ENCODE results near the gene HFE. TPM values are rescaled to one million over a fixed set of nuclear protein-coding genes. Genes with fewer than 3 reads are reported as not detected.

HFE gene
- total and polyA plus RNA-seq, 2 of the 13 experiments (the other 11 are each of a cell fraction or from before 2014, with no cell fraction given): 3.7 to 6.3 TPM

DNA sequence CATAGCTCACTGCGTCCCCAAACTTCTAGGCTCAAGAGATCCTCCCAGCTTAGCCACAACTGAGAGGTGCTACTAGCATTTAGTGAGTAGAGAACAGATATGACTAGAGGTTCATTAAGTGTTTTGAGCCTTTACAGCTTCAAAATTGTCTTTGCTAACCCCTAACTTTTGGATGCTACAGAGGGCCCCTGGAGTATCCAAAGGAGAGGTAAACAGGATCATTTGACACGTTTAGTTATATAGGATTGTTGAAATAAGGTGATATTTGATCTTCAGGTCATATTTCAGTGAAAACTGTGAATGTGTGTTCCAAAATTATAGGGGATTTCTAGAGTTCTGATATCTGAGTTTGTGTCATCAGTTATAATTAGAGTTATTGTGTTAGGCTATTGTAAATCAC lies 19.2 kb upstream of the HFE start:
- Histone ChIP-seq H3K4me3 (replicated peaks in 1 of 3; ENCODE audit: insufficient read depth in 1 of 3, low read depth in 2 of 3, low read length in 3 of 3) (no peak overlapping the region), H3K27ac (ENCODE audit: extremely low read length, insufficient read depth, low read length) (no peak overlapping the region)

More for the DNA sequence above, 19.2 kb upstream of the HFE start:
- Histone ChIP-seq H3K36me3 (replicated peaks in 1 of 2; ENCODE audit: control insufficient read depth in 1 of 2, insufficient read depth in 2 of 2, low read length in 2 of 2) (no peaks in the 10 kb centered on the region), H2AFZ (ENCODE audit: low read length) (no peak overlapping the region), H3K79me2 (ENCODE audit: insufficient read depth, low read length) (no peaks in the 10 kb centered on the region), H3K4me2 (ENCODE audit: low read depth, low read length) (no peak overlapping the region), H3K9ac (ENCODE audit: insufficient read depth, low read depth, low read length) (no peak overlapping the region), H3K9me3 (ENCODE audit: low read length) (no peaks in the 10 kb centered on the region), H4K20me1 (ENCODE audit: insufficient read depth, low read length) (no peaks in the 10 kb centered on the region), H3K27me3 (ENCODE audit: control insufficient read depth in 1 of 2, insufficient read depth in 2 of 2, low read length in 2 of 2) (no peaks in the 10 kb centered on the region), H3K4me1 (ENCODE audit: insufficient read depth, low read length) (peaks cover 33% of the 10 kb centered on the region)
- ATAC-seq (no peak), FAIRE-seq (no peak), DNase-seq (ENCODE audit: low spot score) (no peak)
- CTCF ChIA-PET (ENCODE audit: low intra/inter-chr PET ratio, low total read pairs): no interaction called here
- WGBS (ENCODE audit: low lambda C conversion rate): 18% methylated on average over 2 of the region's 2 CpGs
- intact Hi-C loops (cut with micrococcal nuclease; ENCODE audit: unreplicated experiment): loop anchor here (1.0 to 10.0 kb wide), 2 partner anchors 10 to 247 kb away; no protein-coding TSS in a partner anchor
- POLR2A ChIA-PET: interaction anchor here (1.0 to 2.7 kb wide), 2 partner anchors 20 to 24 kb away, joined by 3 to 11 read pairs; partner anchors contain the start of gene HFE
- TF ChIP-seq BORCS8-MEF2B (CRISPR knock-in tag; IDR thresholded peaks at IDR 0.05) (no peak), IRF2 (CRISPR knock-in tag; IDR thresholded peaks at IDR 0.05) (no peak), ADNP (CRISPR knock-in tag; IDR thresholded peaks at IDR 0.05) (no peak), TEAD2 (CRISPR knock-in tag; IDR thresholded peaks at IDR 0.05) (no peak), SRF (IDR thresholded peaks at IDR 0.05; ENCODE audit: low read depth, low read length) (no peak), KDM2A (CRISPR knock-in tag; IDR thresholded peaks at IDR 0.05; ENCODE audit: borderline replicate concordance, low read depth) (no peak), IRX3 (CRISPR knock-in tag; IDR thresholded peaks at IDR 0.05; ENCODE audit: borderline replicate concordance, low read depth) (no peak), RFX1 (IDR thresholded peaks at IDR 0.05) (no peak), ARNTL (CRISPR knock-in tag; IDR thresholded peaks at IDR 0.05) (no peak), ELF3 (CRISPR knock-in tag; IDR thresholded peaks at IDR 0.05) (no peak), SIX4 (CRISPR knock-in tag; IDR thresholded peaks at IDR 0.05) (no peak), ZNF207 (IDR thresholded peaks at IDR 0.05; ENCODE audit: borderline replicate concordance) (no peak)
- TF ChIP-seq, protein P1, sequence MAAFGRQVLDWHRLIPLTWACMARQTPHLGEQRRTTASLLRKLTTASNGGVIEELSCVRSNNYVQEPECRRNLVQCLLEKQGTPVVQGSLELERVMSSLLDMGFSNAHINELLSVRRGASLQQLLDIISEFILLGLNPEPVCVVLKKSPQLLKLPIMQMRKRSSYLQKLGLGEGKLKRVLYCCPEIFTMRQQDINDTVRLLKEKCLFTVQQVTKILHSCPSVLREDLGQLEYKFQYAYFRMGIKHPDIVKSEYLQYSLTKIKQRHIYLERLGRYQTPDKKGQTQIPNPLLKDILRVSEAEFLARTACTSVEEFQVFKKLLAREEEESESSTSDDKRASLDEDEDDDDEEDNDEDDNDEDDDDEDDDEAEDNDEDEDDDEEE (CRISPR knock-in tag; IDR thresholded peaks at IDR 0.05): no peak
- TF ChIP-seq, protein P2, sequence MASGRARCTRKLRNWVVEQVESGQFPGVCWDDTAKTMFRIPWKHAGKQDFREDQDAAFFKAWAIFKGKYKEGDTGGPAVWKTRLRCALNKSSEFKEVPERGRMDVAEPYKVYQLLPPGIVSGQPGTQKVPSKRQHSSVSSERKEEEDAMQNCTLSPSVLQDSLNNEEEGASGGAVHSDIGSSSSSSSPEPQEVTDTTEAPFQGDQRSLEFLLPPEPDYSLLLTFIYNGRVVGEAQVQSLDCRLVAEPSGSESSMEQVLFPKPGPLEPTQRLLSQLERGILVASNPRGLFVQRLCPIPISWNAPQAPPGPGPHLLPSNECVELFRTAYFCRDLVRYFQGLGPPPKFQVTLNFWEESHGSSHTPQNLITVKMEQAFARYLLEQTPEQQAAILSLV (CRISPR knock-in tag; IDR thresholded peaks at IDR 0.05; ENCODE audit: borderline replicate concordance): no peak
- TF ChIP-seq, protein P3, sequence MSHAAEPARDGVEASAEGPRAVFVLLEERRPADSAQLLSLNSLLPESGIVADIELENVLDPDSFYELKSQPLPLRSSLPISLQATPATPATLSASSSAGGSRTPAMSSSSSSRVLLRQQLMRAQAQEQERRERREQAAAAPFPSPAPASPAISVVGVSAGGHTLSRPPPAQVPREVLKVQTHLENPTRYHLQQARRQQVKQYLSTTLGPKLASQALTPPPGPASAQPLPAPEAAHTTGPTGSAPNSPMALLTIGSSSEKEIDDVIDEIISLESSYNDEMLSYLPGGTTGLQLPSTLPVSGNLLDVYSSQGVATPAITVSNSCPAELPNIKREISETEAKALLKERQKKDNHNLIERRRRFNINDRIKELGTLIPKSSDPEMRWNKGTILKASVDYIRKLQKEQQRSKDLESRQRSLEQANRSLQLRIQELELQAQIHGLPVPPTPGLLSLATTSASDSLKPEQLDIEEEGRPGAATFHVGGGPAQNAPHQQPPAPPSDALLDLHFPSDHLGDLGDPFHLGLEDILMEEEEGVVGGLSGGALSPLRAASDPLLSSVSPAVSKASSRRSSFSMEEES (CRISPR knock-in tag; IDR thresholded peaks at IDR 0.05): no peak
- TF ChIP-seq, protein P4, sequence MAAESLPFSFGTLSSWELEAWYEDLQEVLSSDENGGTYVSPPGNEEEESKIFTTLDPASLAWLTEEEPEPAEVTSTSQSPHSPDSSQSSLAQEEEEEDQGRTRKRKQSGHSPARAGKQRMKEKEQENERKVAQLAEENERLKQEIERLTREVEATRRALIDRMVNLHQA (CRISPR knock-in tag; IDR thresholded peaks at IDR 0.05): no peak
- BruUV-seq (replicated peaks): no TSS peak
- in situ Hi-C loops (cut with HindIII; ENCODE audit: extremely low pct_ligation_motif_present, low pct_unique_long_range_greater_than_20kb): no loop called here
